Chondrocyte (in vitro differentiated cells): ENCODE data around the gene HYAL4. TPM values are rescaled to one million over a fixed set of nuclear protein-coding genes. Genes with fewer than 3 reads are reported as not detected.

Source experiments
- DNase-seq: peaks from one replicate; pipeline ENCODE4 v3.0.0; 2021; ENCODE audit warnings: mixed read lengths, low spot score
- H3K27ac Mint-ChIP-seq: one replicate; pipeline ENCODE4 v1.8.0; 2021; ENCODE audit warnings: mild to moderate bottlenecking, moderate library complexity, mixed read lengths; ENCODE audit not compliant: unreplicated experiment
- H3K27me3 Mint-ChIP-seq: 2 replicates; pipeline ENCODE4 v1.8.0; 2021; ENCODE audit warnings: low read depth, mixed read lengths
- H3K36me3 Mint-ChIP-seq: 2 replicates; pipeline ENCODE4 v1.8.0; 2021; ENCODE audit warnings: low read depth, mixed read lengths
- H3K4me1 Mint-ChIP-seq: 2 replicates; pipeline ENCODE4 v1.8.0; 2021; ENCODE audit warnings: low read depth, mild to moderate bottlenecking, mixed read lengths
- H3K4me3 Mint-ChIP-seq: one replicate; pipeline ENCODE4 v1.8.0; 2021; ENCODE audit warnings: mild to moderate bottlenecking, moderate library complexity, mixed read lengths; ENCODE audit not compliant: unreplicated experiment
- H3K9me3 Mint-ChIP-seq: 2 replicates; pipeline ENCODE4 v1.8.0; 2021; ENCODE audit warnings: low read depth, mixed read lengths
- total RNA-seq: library from RNA; stranded (reverse); gene quantifications from 3 replicates; pipeline ENCODE4 v1.2.1, GENCODE V29; 2021
- TF ChIP-seq, protein P1 (sequence below): fragments of 200-600 bp; sonication (generic); IDR thresholded peaks from 2 replicates; pipeline ENCODE4 v1.5.0; 2021; ENCODE audit warnings: antibody characterized with exemption, mild to moderate bottlenecking, moderate library complexity

Gene HYAL4
- total RNA-seq, 1 donor from 2014 or later = not detected

DNA sequence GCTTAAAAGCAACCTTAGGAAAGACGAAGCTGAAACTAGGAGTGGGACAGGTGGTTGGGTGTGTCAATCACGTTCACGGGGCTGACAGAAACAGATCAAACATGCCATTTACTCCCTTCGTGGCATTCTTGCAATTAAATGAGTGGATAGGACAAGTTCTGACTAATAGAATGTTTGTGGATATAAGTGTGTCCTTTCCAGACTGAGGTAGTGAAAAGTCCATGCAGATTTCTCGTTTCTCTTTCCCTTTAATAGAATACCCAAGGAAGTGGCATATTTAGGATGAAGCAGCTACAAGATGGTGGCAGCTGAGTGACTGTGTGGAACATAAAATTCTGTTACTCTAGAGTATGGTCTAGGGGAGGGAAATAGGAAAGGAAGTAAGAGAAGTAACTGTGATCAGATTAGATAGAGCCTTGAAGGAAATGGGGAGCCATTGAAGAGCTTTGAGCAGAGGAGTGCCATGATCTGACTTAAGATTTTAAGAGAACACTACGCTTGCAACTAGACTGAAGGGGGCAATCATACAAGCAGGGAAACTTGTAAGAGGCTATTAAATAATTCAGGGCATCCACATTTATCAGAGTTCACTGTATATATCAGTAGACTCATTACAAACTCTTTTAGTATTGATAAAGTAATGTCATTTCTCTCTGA is 46.3 kb upstream of the HYAL4 start:
- Mint-ChIP-seq H3K27ac (no peak overlapping the region), H3K27me3 (peaks cover 10% of the 10 kb centered on the region), H3K36me3 (no peaks in the 10 kb centered on the region), H3K9me3 (no peaks in the 10 kb centered on the region), H3K4me3 (no peak overlapping the region), H3K4me1 (peaks cover 10% of the 10 kb centered on the region)
- TF ChIP-seq, protein P1, sequence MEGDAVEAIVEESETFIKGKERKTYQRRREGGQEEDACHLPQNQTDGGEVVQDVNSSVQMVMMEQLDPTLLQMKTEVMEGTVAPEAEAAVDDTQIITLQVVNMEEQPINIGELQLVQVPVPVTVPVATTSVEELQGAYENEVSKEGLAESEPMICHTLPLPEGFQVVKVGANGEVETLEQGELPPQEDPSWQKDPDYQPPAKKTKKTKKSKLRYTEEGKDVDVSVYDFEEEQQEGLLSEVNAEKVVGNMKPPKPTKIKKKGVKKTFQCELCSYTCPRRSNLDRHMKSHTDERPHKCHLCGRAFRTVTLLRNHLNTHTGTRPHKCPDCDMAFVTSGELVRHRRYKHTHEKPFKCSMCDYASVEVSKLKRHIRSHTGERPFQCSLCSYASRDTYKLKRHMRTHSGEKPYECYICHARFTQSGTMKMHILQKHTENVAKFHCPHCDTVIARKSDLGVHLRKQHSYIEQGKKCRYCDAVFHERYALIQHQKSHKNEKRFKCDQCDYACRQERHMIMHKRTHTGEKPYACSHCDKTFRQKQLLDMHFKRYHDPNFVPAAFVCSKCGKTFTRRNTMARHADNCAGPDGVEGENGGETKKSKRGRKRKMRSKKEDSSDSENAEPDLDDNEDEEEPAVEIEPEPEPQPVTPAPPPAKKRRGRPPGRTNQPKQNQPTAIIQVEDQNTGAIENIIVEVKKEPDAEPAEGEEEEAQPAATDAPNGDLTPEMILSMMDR = no peak
- no peak for DNase-seq

DNA sequence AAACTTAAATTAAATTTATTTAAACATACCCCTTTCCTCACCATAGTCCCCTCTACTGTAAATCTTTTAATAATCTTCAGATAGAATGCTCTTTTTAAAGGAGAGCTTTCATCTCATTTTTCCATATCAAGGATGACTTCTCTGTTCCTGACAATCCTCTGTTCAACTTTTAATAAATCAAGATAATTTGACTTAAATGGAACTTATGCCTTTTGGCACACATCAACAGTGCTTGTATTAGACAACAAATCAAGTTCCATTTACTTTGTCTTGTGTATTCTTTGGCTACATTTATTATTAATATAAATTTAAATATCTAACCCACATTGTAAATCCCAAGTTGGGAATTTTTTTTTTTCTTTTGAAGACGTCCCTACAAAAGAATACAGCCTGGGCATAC is 42.7 kb upstream of the HYAL4 start:
- Mint-ChIP-seq H3K4me3 (no peak overlapping the region), H3K27ac (no peak overlapping the region)

DNA sequence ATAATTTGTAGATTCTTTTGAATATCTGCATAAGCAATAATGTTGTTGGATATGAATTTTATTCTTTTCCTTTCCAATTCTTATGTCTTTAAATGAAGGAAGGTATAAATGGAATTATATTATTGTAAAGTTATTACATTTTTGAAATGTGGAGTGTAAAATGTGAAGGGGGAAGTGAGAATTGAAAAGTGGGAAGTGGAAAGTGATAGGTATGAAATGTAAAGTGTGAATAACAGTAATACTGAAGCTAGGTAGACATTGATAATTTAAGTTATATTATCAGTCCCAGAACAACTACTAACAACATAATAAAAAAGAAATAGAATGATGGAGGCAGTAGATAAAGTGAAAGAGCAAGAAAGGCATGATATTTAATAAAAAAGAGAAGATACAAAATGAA is 39.7 kb upstream of the HYAL4 start:
- no peak overlapping the region for H3K4me3 Mint-ChIP-seq
- peaks cover 5% of the 10 kb centered on the region for H3K36me3 Mint-ChIP-seq
- no peaks in the 10 kb centered on the region for H3K4me1 Mint-ChIP-seq
- peaks cover 8% of the 10 kb centered on the region for H3K27me3 Mint-ChIP-seq
- TF ChIP-seq, protein P1 = no peak
- no peak overlapping the region for H3K27ac Mint-ChIP-seq
- peaks cover 10% of the 10 kb centered on the region for H3K9me3 Mint-ChIP-seq
- no peak for DNase-seq

More for the DNA sequence above, 42.7 kb upstream of the HYAL4 start:
- peaks cover 8% of the 10 kb centered on the region for H3K27me3 Mint-ChIP-seq
- TF ChIP-seq, protein P1 = no peak
- H3K4me1 Mint-ChIP-seq = peaks cover 10% of the 10 kb centered on the region
- no peak for DNase-seq
- H3K36me3 Mint-ChIP-seq = no peaks in the 10 kb centered on the region
- H3K9me3 Mint-ChIP-seq = no peaks in the 10 kb centered on the region

DNA sequence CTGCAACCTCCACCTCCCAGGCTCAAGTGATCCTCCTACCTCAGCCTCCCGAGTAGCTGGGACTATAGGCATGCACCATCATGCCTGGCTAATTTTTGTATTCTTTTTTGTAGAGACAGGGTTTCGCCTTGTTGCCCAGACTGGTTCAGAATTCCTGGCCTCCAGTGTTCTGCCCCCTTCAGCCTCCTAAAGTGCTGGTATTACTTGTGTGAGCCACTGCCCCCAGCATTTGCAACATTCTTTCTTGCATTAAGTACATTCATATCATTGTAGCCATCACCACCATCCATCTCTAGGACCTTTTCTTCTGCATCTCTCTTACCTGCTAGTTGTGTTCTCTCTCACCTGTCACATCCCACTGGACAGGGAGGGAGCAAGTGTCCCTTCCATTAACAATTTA is 35.5 kb upstream of the HYAL4 start:
- no peaks in the 10 kb centered on the region for H3K4me1 Mint-ChIP-seq
- peaks cover 10% of the 10 kb centered on the region for H3K9me3 Mint-ChIP-seq
- H3K4me3 Mint-ChIP-seq = no peak overlapping the region
- H3K27ac Mint-ChIP-seq = no peak overlapping the region
- TF ChIP-seq, protein P1 = no peak
- H3K36me3 Mint-ChIP-seq = peaks cover 5% of the 10 kb centered on the region
- DNase-seq = no peak
- peaks cover 5% of the 10 kb centered on the region for H3K27me3 Mint-ChIP-seq

DNA sequence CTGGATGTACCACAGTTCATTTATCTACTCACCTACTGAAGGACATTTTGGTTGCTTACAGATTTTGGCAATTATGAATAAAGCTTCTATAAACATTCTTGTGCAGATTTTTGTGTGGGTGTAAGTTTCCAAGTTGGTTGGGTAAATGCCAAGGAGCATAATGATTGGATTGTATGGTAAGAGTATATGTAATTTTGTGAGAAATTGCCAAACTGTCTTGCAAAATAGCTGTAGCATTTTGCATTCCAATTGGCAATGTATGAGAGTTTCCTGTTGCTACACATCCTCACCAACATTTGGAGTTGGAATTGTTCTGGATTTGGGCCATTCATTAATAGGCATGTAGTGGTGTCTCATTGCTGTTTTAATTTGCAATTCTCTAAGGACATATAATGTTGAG is 33.9 kb upstream of the HYAL4 start:
- no peak overlapping the region for H3K27ac Mint-ChIP-seq

More for the DNA sequence above, 33.9 kb upstream of the HYAL4 start:
- Mint-ChIP-seq H3K9me3 (peaks cover 10% of the 10 kb centered on the region), H3K4me1 (no peaks in the 10 kb centered on the region), H3K4me3 (no peak overlapping the region), H3K36me3 (peaks cover 5% of the 10 kb centered on the region), H3K27me3 (peaks cover 8% of the 10 kb centered on the region)
- TF ChIP-seq, protein P1 = no peak
- DNase-seq = no peak
